SK-N-SH (cell line): ENCODE results near the gene NAP1L1. TPM values are rescaled to one million over a fixed set of nuclear protein-coding genes. Genes with fewer than 3 reads are reported as not detected.

Experiments used
- CTCF ChIA-PET: fragments of 300-600, 350-600 bp; formaldehyde crosslinking; extraction: SDS; loops from one replicate; lab custom pipeline; 2021; lab: Yijun Ruan, JAX
- POLR2A ChIA-PET: fragments of 350-600 bp; sonication (Branson Sonifier 250); formaldehyde crosslinking; extraction: SDS; loops from one replicate; lab custom pipeline; 2020; ENCODE audit warnings: antibody characterized with exemption, inconsistent platforms; lab: Yijun Ruan, JAX
- DNase-seq: peaks from one replicate; pipeline ENCODE4 v3.0.0; 2012
- H2AFZ ChIP-seq: fragments of 200-600 bp; sonication (generic); 2 replicates; pipeline ENCODE4 v1.8.1; 2016; ENCODE audit warnings: antibody characterized with exemption, mild to moderate bottlenecking, low read depth
- H3F3A ChIP-seq: fragments of 200-600 bp; sonication (generic); replicated peaks from 2 replicates; pipeline ENCODE3; 2016; ENCODE audit warnings: antibody characterized with exemption, mild to moderate bottlenecking; ENCODE audit not compliant: insufficient read depth
- H3K27ac ChIP-seq, 2 experiments: fragments of 200-500 bp in 1 of 2; fragments of 200-600 bp in 1 of 2; sonication (Bioruptor generic) in 1 of 2; sonication (generic), shearing (Covaris generic) in 1 of 2; 2 replicates each; pipeline versions ENCODE4 v1.5.1 to v1.6.1; 2014 to 2016; ENCODE audit warnings: low read depth in 2 of 2, inconsistent platforms in 1 of 2, low read length in 1 of 2, mild to moderate bottlenecking in 1 of 2, mixed read lengths in 1 of 2
- H3K27me3 ChIP-seq: fragments of 200-600 bp; sonication (generic), shearing (Covaris generic); 2 replicates; pipeline ENCODE4 v1.6.1; 2016; ENCODE audit warnings: mixed run types; ENCODE audit not compliant: insufficient read depth
- H3K36me3 ChIP-seq, 2 experiments: fragments of 200-500 bp in 1 of 2; fragments of 200-600 bp in 1 of 2; sonication (Bioruptor generic) in 1 of 2; sonication (generic) in 1 of 2; replicated peaks in 1 of 2; 2 replicates each; pipeline versions ENCODE3 to v1.5.1; 2014 to 2016; ENCODE audit warnings: low read length in 1 of 2, mild to moderate bottlenecking in 1 of 2; ENCODE audit not compliant: insufficient read depth in 2 of 2, control insufficient read depth in 1 of 2
- H3K4me1 ChIP-seq, 2 experiments: fragments of 200-500 bp in 1 of 2; fragments of 200-600 bp in 1 of 2; sonication (Bioruptor generic) in 1 of 2; sonication (generic), shearing (Covaris generic) in 1 of 2; 2 replicates each; pipeline versions ENCODE4 v1.5.1 to v1.6.1; 2014 to 2016; ENCODE audit warnings: low read depth in 1 of 2, low read length in 1 of 2, mixed run types in 1 of 2; ENCODE audit not compliant: insufficient read depth in 2 of 2, control insufficient read depth in 1 of 2
- H3K4me2 ChIP-seq: fragments of 200-600 bp; sonication (generic), shearing (Covaris generic); 2 replicates; pipeline ENCODE4 v1.6.1; 2017; ENCODE audit warnings: mixed run types
- H3K4me3 ChIP-seq, 2 experiments: fragments of 200-500 bp in 1 of 2; fragments of 200-600 bp in 1 of 2; sonication (Bioruptor generic) in 1 of 2; sonication (generic), shearing (Covaris generic) in 1 of 2; 2 replicates each; pipeline versions ENCODE4 v1.5.1 to v1.8.1; 2014 to 2016; ENCODE audit warnings: low read depth in 2 of 2, inconsistent platforms in 1 of 2, low read length in 1 of 2, mild to moderate bottlenecking in 1 of 2, mixed read lengths in 1 of 2, moderate library complexity in 1 of 2
- H3K79me2 ChIP-seq: fragments of 200-600 bp; sonication (generic); 2 replicates; pipeline ENCODE4 v1.8.1; 2017; ENCODE audit warnings: mild to moderate bottlenecking; ENCODE audit not compliant: insufficient read depth
- H3K9ac ChIP-seq: fragments of 200-600 bp; sonication (generic); 2 replicates; pipeline ENCODE4 v1.6.1; 2017; ENCODE audit warnings: mixed run types
- H3K9me2 ChIP-seq: fragments of 200-600 bp; sonication (generic); 2 replicates; pipeline ENCODE4 v1.6.1; 2017; ENCODE audit warnings: mixed run types
- H3K9me3 ChIP-seq: fragments of 200-600 bp; sonication (generic); 2 replicates; pipeline ENCODE4 v1.6.1; 2017; ENCODE audit warnings: mixed run types, mild to moderate bottlenecking, moderate library complexity
- H4K20me1 ChIP-seq: fragments of 200-600 bp; sonication (generic); 2 replicates; pipeline ENCODE4 v1.6.1; 2017; ENCODE audit warnings: mild to moderate bottlenecking, mixed run types; ENCODE audit not compliant: insufficient read depth
- CHD2 ChIP-seq: fragments of 150-350 bp; IDR thresholded peaks from 2 replicates; pipeline ENCODE4 v1.6.1; 2018; ENCODE audit warnings: low read length; ENCODE audit not compliant: partially characterized antibody
- ELF1 ChIP-seq: IDR thresholded peaks from 2 replicates; pipeline ENCODE4 v1.4.0; 2012
- EP300 ChIP-seq, 2 experiments: IDR thresholded peaks; 2 replicates each; pipeline versions ENCODE4 v1.4.0 to v1.6.1; 2012; ENCODE audit warnings: borderline replicate concordance in 1 of 2, low read depth in 1 of 2, low read length in 1 of 2
- FOXJ3 ChIP-seq: sonication (generic); formaldehyde crosslinking; IDR thresholded peaks from 2 replicates; pipeline ENCODE4 v1.5.1; 2020; ENCODE audit warnings: mild to moderate bottlenecking, missing genetic modification reagents
- GABPA ChIP-seq: IDR thresholded peaks from 2 replicates; pipeline ENCODE4 v1.4.0; 2012; ENCODE audit warnings: low read depth, mild to moderate bottlenecking
- RAD21 ChIP-seq: IDR thresholded peaks from 2 replicates; pipeline ENCODE4 v1.6.1; 2012; ENCODE audit warnings: mild to moderate bottlenecking, low read length
- RCOR1 ChIP-seq: fragments of 150-350 bp; IDR thresholded peaks from 2 replicates; pipeline ENCODE4 v1.6.1; 2017; ENCODE audit warnings: antibody characterized with exemption, low read length
- RFX5 ChIP-seq: IDR thresholded peaks from 2 replicates; pipeline ENCODE4 v1.6.1; 2012; ENCODE audit warnings: mild to moderate bottlenecking, improper control_type of control experiment, low read length
- SMC3 ChIP-seq: IDR thresholded peaks from 2 replicates; pipeline ENCODE4 v1.6.1; 2012; ENCODE audit warnings: low read depth, low read length, improper control_type of control experiment
- TAF1 ChIP-seq: IDR thresholded peaks from 2 replicates; pipeline ENCODE4 v1.6.1; 2012; ENCODE audit warnings: low read depth, mild to moderate bottlenecking, low read length, moderate library complexity, borderline replicate concordance
- TCF12 ChIP-seq: IDR thresholded peaks from 2 replicates; pipeline ENCODE4 v1.4.0; 2012
- YY1 ChIP-seq: IDR thresholded peaks from 2 replicates; pipeline ENCODE4 v1.4.0; 2012; ENCODE audit warnings: low read depth, mild to moderate bottlenecking
- WGBS: methylation state at CpG from one replicate; pipeline ENCODE4 v1.1.6; 2017; ENCODE audit warnings: low lambda C conversion rate; 5-methylcytosine and 5-hydroxymethylcytosine counted together
- polyA plus RNA-seq, 3 experiments: library from polyadenylated mRNA; depleted of rRNA; stranded (reverse); fragments of >200 nt; gene quantifications; 2 replicates each; pipeline ENCODE4 v1.2.3, GENCODE V29; 2012
- TF ChIP-seq, protein P1 (sequence below): IDR thresholded peaks from 2 replicates; pipeline ENCODE4; 2012

NAP1L1 gene
- polyA plus RNA-seq, 1 of the 3 experiments (the other 2 are of a cell fraction), result 197 TPM

DNA sequence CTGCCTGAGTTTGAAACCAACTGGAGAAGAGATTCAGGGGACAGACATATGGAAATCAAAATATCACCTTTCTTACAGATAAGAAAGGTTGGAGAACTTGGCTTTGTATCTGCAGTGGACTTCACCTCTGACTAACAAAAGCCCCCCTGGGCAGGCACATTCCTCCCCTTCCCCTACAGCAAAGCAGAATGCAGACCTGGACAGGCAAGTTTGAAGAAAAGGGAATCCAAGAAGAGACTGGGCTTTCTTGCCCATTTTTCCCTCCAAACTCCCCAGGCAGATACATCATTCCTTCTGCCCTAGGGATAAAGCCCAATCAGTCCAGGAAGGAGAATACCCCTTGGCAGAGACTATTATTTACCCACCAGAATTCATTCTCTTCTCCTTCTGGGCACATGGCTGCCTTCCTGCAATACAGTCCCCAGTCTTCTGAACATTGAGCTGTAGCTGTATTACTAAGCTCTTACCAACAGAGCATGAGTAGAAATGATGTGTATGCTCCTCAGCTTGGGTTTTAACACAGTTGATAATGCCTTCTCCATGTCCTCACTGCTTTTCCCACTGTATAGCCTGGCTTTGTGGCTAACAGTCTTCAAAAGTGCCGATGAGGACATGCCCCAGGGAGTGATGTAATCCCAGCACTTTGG lies 17.4 kb upstream of the NAP1L1 start:
- Histone ChIP-seq H3K79me2 (no peaks in the 10 kb centered on the region), H3K9me2 (no peaks in the 10 kb centered on the region)
- WGBS, result 69% methylated on average over 1 of the region's 1 CpG
- no peak for TF ChIP-seq YY1
- TF ChIP-seq ELF1, result no peak
- TF ChIP-seq SMC3, result no peak
- no peak for TF ChIP-seq CHD2
- no peak for TF ChIP-seq RFX5
- no peak for TF ChIP-seq TAF1
- no peak for TF ChIP-seq RAD21
- no peak for TF ChIP-seq TCF12
- no peak for TF ChIP-seq FOXJ3 (CRISPR knock-in tag)
- TF ChIP-seq, protein P1, sequence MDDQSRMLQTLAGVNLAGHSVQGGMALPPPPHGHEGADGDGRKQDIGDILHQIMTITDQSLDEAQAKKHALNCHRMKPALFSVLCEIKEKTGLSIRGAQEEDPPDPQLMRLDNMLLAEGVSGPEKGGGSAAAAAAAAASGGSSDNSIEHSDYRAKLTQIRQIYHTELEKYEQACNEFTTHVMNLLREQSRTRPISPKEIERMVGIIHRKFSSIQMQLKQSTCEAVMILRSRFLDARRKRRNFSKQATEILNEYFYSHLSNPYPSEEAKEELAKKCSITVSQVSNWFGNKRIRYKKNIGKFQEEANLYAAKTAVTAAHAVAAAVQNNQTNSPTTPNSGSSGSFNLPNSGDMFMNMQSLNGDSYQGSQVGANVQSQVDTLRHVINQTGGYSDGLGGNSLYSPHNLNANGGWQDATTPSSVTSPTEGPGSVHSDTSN, result no peak
- TF ChIP-seq, all 33 proteins: peak for 0
- H3K27ac ChIP-seq, result no peak overlapping the region
- no peaks in the 10 kb centered on the region for H3K36me3 ChIP-seq
- peaks cover 15% of the 10 kb centered on the region for H3F3A ChIP-seq
- H3K9ac ChIP-seq, result no peak overlapping the region
- CTCF ChIA-PET, result no interaction called here
- no peak for DNase-seq
- H2AFZ ChIP-seq, result no peak overlapping the region
- H3K4me1 ChIP-seq, result 0 out of 4 replicates have a peak, but pooled peaks cover 0 to 4% of the 10 kb centered on the region in 2 experiments
- H3K27me3 ChIP-seq, result no peaks in the 10 kb centered on the region
- no peak overlapping the region for H3K4me2 ChIP-seq
- POLR2A ChIA-PET, result no interaction called here
- no peaks in the 10 kb centered on the region for H4K20me1 ChIP-seq
- H3K9me3 ChIP-seq, result no peaks in the 10 kb centered on the region
- no peak overlapping the region for H3K4me3 ChIP-seq

DNA sequence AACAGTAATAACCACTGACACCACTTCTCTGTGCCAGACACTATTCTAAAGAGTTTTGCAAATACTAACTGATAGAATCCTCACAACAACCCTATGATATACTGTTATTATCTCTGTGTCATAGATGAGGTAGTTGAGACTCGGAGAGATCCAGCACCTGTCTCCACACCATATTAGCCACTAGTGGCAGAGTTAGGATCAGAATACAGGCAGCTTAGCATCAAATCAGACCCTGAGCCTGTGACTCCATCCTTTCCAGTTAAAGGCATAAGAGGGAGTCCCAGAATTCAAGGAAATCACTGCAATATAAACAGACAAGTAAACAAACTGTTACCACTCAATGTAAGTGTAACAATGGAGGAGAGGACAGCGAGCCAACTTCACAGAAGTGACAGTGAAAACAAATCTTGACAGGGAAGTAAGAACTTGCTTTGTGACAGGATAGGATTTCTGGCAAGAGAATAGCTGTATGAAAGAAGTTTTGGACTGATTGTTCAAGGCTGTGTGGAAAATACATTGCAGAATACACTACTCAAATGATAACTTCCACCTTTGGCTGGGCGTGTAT lies 11.7 kb upstream of the NAP1L1 start:
- Histone ChIP-seq H3K9me2 (no peaks in the 10 kb centered on the region), H4K20me1 (no peaks in the 10 kb centered on the region), H3K79me2 (no peaks in the 10 kb centered on the region), H2AFZ (no peak overlapping the region; the same call in 1 of the 2 replicates), H3K4me3 (no peak overlapping the region), H3K36me3 (no peaks in the 10 kb centered on the region), H3K9ac (no peak overlapping the region), H3K4me2 (no peak overlapping the region), H3K27ac (no peak overlapping the region), H3K4me1 (peaks cover 0 to 2% of the 10 kb centered on the region in 2 experiments; a peak in 1 of 4 replicates), H3K27me3 (no peaks in the 10 kb centered on the region), H3F3A (peaks cover 3% of the 10 kb centered on the region), H3K9me3 (no peaks in the 10 kb centered on the region)
- TF ChIP-seq GABPA (no peak), RCOR1 (no peak), EP300 (IDR thresholded peaks at IDR 0.05; ENCODE audit: borderline replicate concordance in 1 of 2, low read depth in 1 of 2, low read length in 1 of 2) (no peak), CHD2 (no peak)
- no peak for DNase-seq
- POLR2A ChIA-PET, result no interaction called here
- CTCF ChIA-PET, result interaction anchor here (0.8 kb wide), 1 partner anchor 14 kb away, joined by 3 read pairs; no protein-coding TSS in a partner anchor
- WGBS, result 89% methylated on average over 3 of the region's 3 CpGs
